Measurements from ENCODE around the gene CHAF1A.

- peak; percentile 65 for TF ChIP-seq CTCF (IDR thresholded peaks at IDR 0.05; ENCODE audit: low read depth, low read length, poor library complexity, severe bottlenecking)
- TF ChIP-seq EZH2phosphoT487 (IDR thresholded peaks at IDR 0.05; ENCODE audit: borderline replicate concordance, low read length): no peak
Measured at GRCh38 chr19:4375164-4376027, 27.0 kb upstream of the CHAF1A start.
